SK-N-SH (cell line): ENCODE results near the gene IL18BP. TPM values are rescaled to one million over a fixed set of nuclear protein-coding genes. Genes with fewer than 3 reads are reported as not detected.

Experiments used
- CTCF ChIA-PET: fragments of 300-600, 350-600 bp; formaldehyde crosslinking; extraction: SDS; loops from one replicate; lab custom pipeline; 2021; lab: Yijun Ruan, JAX
- POLR2A ChIA-PET: fragments of 350-600 bp; sonication (Branson Sonifier 250); formaldehyde crosslinking; extraction: SDS; loops from one replicate; lab custom pipeline; 2020; ENCODE audit warnings: antibody characterized with exemption, inconsistent platforms; lab: Yijun Ruan, JAX
- DNase-seq: peaks from one replicate; pipeline ENCODE4 v3.0.0; 2012
- H2AFZ ChIP-seq: fragments of 200-600 bp; sonication (generic); 2 replicates; pipeline ENCODE4 v1.8.1; 2016; ENCODE audit warnings: antibody characterized with exemption, mild to moderate bottlenecking, low read depth
- H3F3A ChIP-seq: fragments of 200-600 bp; sonication (generic); replicated peaks from 2 replicates; pipeline ENCODE3; 2016; ENCODE audit warnings: antibody characterized with exemption, mild to moderate bottlenecking; ENCODE audit not compliant: insufficient read depth
- H3K27ac ChIP-seq, 2 experiments: fragments of 200-500 bp in 1 of 2; fragments of 200-600 bp in 1 of 2; sonication (Bioruptor generic) in 1 of 2; sonication (generic), shearing (Covaris generic) in 1 of 2; 2 replicates each; pipeline versions ENCODE4 v1.5.1 to v1.6.1; 2014 to 2016; ENCODE audit warnings: low read depth in 2 of 2, inconsistent platforms in 1 of 2, low read length in 1 of 2, mild to moderate bottlenecking in 1 of 2, mixed read lengths in 1 of 2
- H3K27me3 ChIP-seq: fragments of 200-600 bp; sonication (generic), shearing (Covaris generic); 2 replicates; pipeline ENCODE4 v1.6.1; 2016; ENCODE audit warnings: mixed run types; ENCODE audit not compliant: insufficient read depth
- H3K36me3 ChIP-seq, 2 experiments: fragments of 200-500 bp in 1 of 2; fragments of 200-600 bp in 1 of 2; sonication (Bioruptor generic) in 1 of 2; sonication (generic) in 1 of 2; replicated peaks in 1 of 2; 2 replicates each; pipeline versions ENCODE3 to v1.5.1; 2014 to 2016; ENCODE audit warnings: low read length in 1 of 2, mild to moderate bottlenecking in 1 of 2; ENCODE audit not compliant: insufficient read depth in 2 of 2, control insufficient read depth in 1 of 2
- H3K4me1 ChIP-seq, 2 experiments: fragments of 200-500 bp in 1 of 2; fragments of 200-600 bp in 1 of 2; sonication (Bioruptor generic) in 1 of 2; sonication (generic), shearing (Covaris generic) in 1 of 2; 2 replicates each; pipeline versions ENCODE4 v1.5.1 to v1.6.1; 2014 to 2016; ENCODE audit warnings: low read depth in 1 of 2, low read length in 1 of 2, mixed run types in 1 of 2; ENCODE audit not compliant: insufficient read depth in 2 of 2, control insufficient read depth in 1 of 2
- H3K4me2 ChIP-seq: fragments of 200-600 bp; sonication (generic), shearing (Covaris generic); 2 replicates; pipeline ENCODE4 v1.6.1; 2017; ENCODE audit warnings: mixed run types
- H3K4me3 ChIP-seq, 2 experiments: fragments of 200-500 bp in 1 of 2; fragments of 200-600 bp in 1 of 2; sonication (Bioruptor generic) in 1 of 2; sonication (generic), shearing (Covaris generic) in 1 of 2; 2 replicates each; pipeline versions ENCODE4 v1.5.1 to v1.8.1; 2014 to 2016; ENCODE audit warnings: low read depth in 2 of 2, inconsistent platforms in 1 of 2, low read length in 1 of 2, mild to moderate bottlenecking in 1 of 2, mixed read lengths in 1 of 2, moderate library complexity in 1 of 2
- H3K79me2 ChIP-seq: fragments of 200-600 bp; sonication (generic); 2 replicates; pipeline ENCODE4 v1.8.1; 2017; ENCODE audit warnings: mild to moderate bottlenecking; ENCODE audit not compliant: insufficient read depth
- H3K9ac ChIP-seq: fragments of 200-600 bp; sonication (generic); 2 replicates; pipeline ENCODE4 v1.6.1; 2017; ENCODE audit warnings: mixed run types
- H3K9me2 ChIP-seq: fragments of 200-600 bp; sonication (generic); 2 replicates; pipeline ENCODE4 v1.6.1; 2017; ENCODE audit warnings: mixed run types
- H3K9me3 ChIP-seq: fragments of 200-600 bp; sonication (generic); 2 replicates; pipeline ENCODE4 v1.6.1; 2017; ENCODE audit warnings: mixed run types, mild to moderate bottlenecking, moderate library complexity
- H4K20me1 ChIP-seq: fragments of 200-600 bp; sonication (generic); 2 replicates; pipeline ENCODE4 v1.6.1; 2017; ENCODE audit warnings: mild to moderate bottlenecking, mixed run types; ENCODE audit not compliant: insufficient read depth
- CHD2 ChIP-seq: fragments of 150-350 bp; IDR thresholded peaks from 2 replicates; pipeline ENCODE4 v1.6.1; 2018; ENCODE audit warnings: low read length; ENCODE audit not compliant: partially characterized antibody
- EP300 ChIP-seq, 2 experiments: IDR thresholded peaks; 2 replicates each; pipeline versions ENCODE4 v1.4.0 to v1.6.1; 2012; ENCODE audit warnings: borderline replicate concordance in 1 of 2, low read depth in 1 of 2, low read length in 1 of 2
- EZH2phosphoT487 ChIP-seq: fragments of 200-600 bp; sonication (generic); IDR thresholded peaks from 2 replicates; pipeline ENCODE4 v1.6.1; 2017; ENCODE audit warnings: low read depth, mixed run types, mild to moderate bottlenecking, antibody characterized with exemption, moderate library complexity, borderline replicate concordance
- MXI1 ChIP-seq: IDR thresholded peaks from 2 replicates; pipeline ENCODE4 v1.6.1; 2012; ENCODE audit warnings: mild to moderate bottlenecking, low read depth, low read length, improper control_type of control experiment
- RAD21 ChIP-seq: IDR thresholded peaks from 2 replicates; pipeline ENCODE4 v1.6.1; 2012; ENCODE audit warnings: mild to moderate bottlenecking, low read length
- RCOR1 ChIP-seq: fragments of 150-350 bp; IDR thresholded peaks from 2 replicates; pipeline ENCODE4 v1.6.1; 2017; ENCODE audit warnings: antibody characterized with exemption, low read length
- SMC3 ChIP-seq: IDR thresholded peaks from 2 replicates; pipeline ENCODE4 v1.6.1; 2012; ENCODE audit warnings: low read depth, low read length, improper control_type of control experiment
- TCF12 ChIP-seq: IDR thresholded peaks from 2 replicates; pipeline ENCODE4 v1.4.0; 2012
- WGBS: methylation state at CpG from one replicate; pipeline ENCODE4 v1.1.6; 2017; ENCODE audit warnings: low lambda C conversion rate; 5-methylcytosine and 5-hydroxymethylcytosine counted together
- polyA plus RNA-seq, 3 experiments: library from polyadenylated mRNA; depleted of rRNA; stranded (reverse); fragments of >200 nt; gene quantifications; 2 replicates each; pipeline ENCODE4 v1.2.3, GENCODE V29; 2012
- TF ChIP-seq, protein P1 (sequence below): fragments of 150-350 bp; IDR thresholded peaks from 2 replicates; pipeline ENCODE4 v1.6.1; 2017; ENCODE audit warnings: antibody characterized with exemption, low read length, low read depth, borderline replicate concordance
- TF ChIP-seq, protein P2 (sequence below): IDR thresholded peaks from 2 replicates; pipeline ENCODE4 v1.6.1; 2012; ENCODE audit warnings: mild to moderate bottlenecking, low read depth, low read length, moderate library complexity
- TF ChIP-seq, protein P3 (sequence below): fragments of 200-600 bp; sonication (generic); IDR thresholded peaks from 2 replicates; pipeline ENCODE4 v1.6.1; 2017; ENCODE audit warnings: antibody characterized with exemption, mild to moderate bottlenecking, moderate library complexity

The IL18BP gene
- polyA plus RNA-seq, 1 of the 3 experiments (the other 2 are of a cell fraction), result 5.0 TPM

DNA sequence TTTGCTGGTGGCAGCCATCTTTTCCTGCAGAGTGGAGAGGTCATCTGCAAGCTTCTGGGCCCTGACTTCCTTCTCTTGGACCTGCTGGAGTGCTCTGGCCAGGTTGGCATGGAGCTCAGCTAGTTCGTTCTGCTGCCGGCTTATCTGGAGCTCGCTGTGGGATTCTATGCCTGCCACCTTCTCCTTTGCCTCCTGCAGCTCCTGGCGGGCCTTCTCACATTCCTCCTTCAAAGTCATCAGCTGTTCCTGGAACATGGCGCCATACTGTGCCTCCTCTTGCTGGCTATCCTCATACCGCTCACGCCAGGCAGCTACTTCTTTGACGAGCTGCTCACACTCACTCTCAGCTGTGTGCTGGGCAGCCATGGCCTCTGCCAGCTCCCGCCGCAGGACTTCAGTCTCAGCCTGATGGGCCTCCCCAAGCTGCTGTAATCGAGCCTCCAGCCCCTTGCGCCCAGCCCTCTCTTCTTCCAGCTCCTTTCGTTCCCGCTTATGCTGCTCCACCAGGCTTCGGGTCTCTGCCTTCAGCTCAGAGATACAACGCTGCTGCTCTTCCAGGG is 16.1 kb downstream of the IL18BP start:
- H3K27me3 ChIP-seq, result no peaks in the 10 kb centered on the region
- H3K79me2 ChIP-seq, result peaks cover 2% of the 10 kb centered on the region; the same call in 1 of the 2 replicates
- peaks cover 48 to 100% of the 10 kb centered on the region in 2 experiments for H3K36me3 ChIP-seq
- peaks cover 36% of the 10 kb centered on the region; the same call in 1 of the 2 replicates for H4K20me1 ChIP-seq
- TF ChIP-seq CHD2 (no peak), MXI1 (no peak), RCOR1 (no peak), RAD21 (no peak), EP300 (IDR thresholded peaks at IDR 0.05; ENCODE audit: borderline replicate concordance in 1 of 2, low read depth in 1 of 2, low read length in 1 of 2) (no peak), TCF12 (no peak)
- TF ChIP-seq, protein P1, sequence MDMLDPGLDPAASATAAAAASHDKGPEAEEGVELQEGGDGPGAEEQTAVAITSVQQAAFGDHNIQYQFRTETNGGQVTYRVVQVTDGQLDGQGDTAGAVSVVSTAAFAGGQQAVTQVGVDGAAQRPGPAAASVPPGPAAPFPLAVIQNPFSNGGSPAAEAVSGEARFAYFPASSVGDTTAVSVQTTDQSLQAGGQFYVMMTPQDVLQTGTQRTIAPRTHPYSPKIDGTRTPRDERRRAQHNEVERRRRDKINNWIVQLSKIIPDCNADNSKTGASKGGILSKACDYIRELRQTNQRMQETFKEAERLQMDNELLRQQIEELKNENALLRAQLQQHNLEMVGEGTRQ, result no peak
- TF ChIP-seq, protein P2, sequence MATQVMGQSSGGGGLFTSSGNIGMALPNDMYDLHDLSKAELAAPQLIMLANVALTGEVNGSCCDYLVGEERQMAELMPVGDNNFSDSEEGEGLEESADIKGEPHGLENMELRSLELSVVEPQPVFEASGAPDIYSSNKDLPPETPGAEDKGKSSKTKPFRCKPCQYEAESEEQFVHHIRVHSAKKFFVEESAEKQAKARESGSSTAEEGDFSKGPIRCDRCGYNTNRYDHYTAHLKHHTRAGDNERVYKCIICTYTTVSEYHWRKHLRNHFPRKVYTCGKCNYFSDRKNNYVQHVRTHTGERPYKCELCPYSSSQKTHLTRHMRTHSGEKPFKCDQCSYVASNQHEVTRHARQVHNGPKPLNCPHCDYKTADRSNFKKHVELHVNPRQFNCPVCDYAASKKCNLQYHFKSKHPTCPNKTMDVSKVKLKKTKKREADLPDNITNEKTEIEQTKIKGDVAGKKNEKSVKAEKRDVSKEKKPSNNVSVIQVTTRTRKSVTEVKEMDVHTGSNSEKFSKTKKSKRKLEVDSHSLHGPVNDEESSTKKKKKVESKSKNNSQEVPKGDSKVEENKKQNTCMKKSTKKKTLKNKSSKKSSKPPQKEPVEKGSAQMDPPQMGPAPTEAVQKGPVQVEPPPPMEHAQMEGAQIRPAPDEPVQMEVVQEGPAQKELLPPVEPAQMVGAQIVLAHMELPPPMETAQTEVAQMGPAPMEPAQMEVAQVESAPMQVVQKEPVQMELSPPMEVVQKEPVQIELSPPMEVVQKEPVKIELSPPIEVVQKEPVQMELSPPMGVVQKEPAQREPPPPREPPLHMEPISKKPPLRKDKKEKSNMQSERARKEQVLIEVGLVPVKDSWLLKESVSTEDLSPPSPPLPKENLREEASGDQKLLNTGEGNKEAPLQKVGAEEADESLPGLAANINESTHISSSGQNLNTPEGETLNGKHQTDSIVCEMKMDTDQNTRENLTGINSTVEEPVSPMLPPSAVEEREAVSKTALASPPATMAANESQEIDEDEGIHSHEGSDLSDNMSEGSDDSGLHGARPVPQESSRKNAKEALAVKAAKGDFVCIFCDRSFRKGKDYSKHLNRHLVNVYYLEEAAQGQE, result no peak
- H3K4me3 ChIP-seq, result no peak overlapping the region
- no peak overlapping the region for H2AFZ ChIP-seq
- DNase-seq, result no peak
- H3F3A ChIP-seq, result peaks cover 9% of the 10 kb centered on the region
- 98% methylated on average over 16 of the region's 16 CpGs for WGBS
- H3K9ac ChIP-seq, result no peak overlapping the region
- POLR2A ChIA-PET, result interaction anchor here (0.6 to 2.3 kb wide), 5 partner anchors 9 to 52 kb away, joined by 3 to 6 read pairs (median 4); no protein-coding TSS in a partner anchor
- no peak overlapping the region for H3K27ac ChIP-seq
- H3K9me3 ChIP-seq, result no peaks in the 10 kb centered on the region
- H3K4me1 ChIP-seq, result no peaks in the 10 kb centered on the region; a peak in 1 of 4 replicates
- CTCF ChIA-PET, result interaction anchor here (0.6 to 21.4 kb wide), 12 partner anchors 9 to 419 kb away, joined by 3 to 416 read pairs (median 4); partner anchors contain the start of gene LAMTOR1
- H3K9me2 ChIP-seq, result no peaks in the 10 kb centered on the region
- no peak overlapping the region for H3K4me2 ChIP-seq

DNA sequence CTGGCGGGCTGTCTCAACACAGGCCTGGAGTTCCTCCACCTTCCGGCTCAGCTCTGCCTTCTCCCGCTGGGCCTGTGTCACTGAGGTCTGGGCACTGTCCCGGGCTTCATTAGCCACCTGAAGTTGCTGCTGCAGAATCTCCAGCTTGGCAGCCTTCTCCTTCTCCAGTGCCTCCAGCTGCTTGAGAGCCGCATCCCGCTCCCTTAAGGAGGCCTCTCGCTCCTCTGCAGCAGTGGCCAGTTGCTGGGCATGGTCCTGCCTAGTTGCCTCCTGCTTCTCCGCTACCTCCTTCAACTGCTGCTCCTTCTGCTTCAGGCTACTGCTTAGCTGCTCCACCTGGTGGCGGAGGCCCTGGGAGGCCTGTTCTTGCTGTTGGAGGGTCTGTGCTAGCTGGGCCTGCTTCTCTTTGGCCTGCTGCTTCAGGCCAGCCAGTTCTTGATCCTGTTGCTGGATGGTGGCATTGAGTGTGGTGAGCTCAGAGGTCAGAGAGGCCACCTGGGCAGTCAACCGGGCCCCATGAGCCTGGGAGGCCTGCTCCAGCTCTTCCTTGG is 16.9 kb downstream of the IL18BP start:
- Histone ChIP-seq H3K27me3 (no peaks in the 10 kb centered on the region), H3K4me2 (no peak overlapping the region), H3F3A (peaks cover 2% of the 10 kb centered on the region), H3K36me3 (peaks cover 48 to 97% of the 10 kb centered on the region in 2 experiments), H3K4me1 (no peaks in the 10 kb centered on the region; a peak in 1 of 4 replicates), H3K9ac (no peak overlapping the region), H3K9me3 (no peaks in the 10 kb centered on the region), H3K9me2 (no peaks in the 10 kb centered on the region), H3K27ac (no peak overlapping the region; a peak in 1 of 4 replicates), H3K79me2 (peaks cover 2% of the 10 kb centered on the region; the same call in 1 of the 2 replicates), H4K20me1 (peaks cover 28% of the 10 kb centered on the region; the same call in 1 of the 2 replicates), H2AFZ (no peak overlapping the region), H3K4me3 (no peak overlapping the region)
- CTCF ChIA-PET, result interaction anchor here (0.5 to 21.4 kb wide), 15 partner anchors 9 to 418 kb away, joined by 3 to 416 read pairs (median 3); partner anchors contain the start of gene LAMTOR1
- DNase-seq, result no peak
- 92% methylated on average over 7 of the region's 10 CpGs for WGBS
- POLR2A ChIA-PET, result interaction anchor here (0.8 to 1.7 kb wide), 3 partner anchors 9 to 25 kb away, joined by 3 to 4 read pairs (median 4); no protein-coding TSS in a partner anchor
- TF ChIP-seq RAD21, result peak; percentile 19; the same call in 1 of the 2 replicates
- TF ChIP-seq, protein P3, sequence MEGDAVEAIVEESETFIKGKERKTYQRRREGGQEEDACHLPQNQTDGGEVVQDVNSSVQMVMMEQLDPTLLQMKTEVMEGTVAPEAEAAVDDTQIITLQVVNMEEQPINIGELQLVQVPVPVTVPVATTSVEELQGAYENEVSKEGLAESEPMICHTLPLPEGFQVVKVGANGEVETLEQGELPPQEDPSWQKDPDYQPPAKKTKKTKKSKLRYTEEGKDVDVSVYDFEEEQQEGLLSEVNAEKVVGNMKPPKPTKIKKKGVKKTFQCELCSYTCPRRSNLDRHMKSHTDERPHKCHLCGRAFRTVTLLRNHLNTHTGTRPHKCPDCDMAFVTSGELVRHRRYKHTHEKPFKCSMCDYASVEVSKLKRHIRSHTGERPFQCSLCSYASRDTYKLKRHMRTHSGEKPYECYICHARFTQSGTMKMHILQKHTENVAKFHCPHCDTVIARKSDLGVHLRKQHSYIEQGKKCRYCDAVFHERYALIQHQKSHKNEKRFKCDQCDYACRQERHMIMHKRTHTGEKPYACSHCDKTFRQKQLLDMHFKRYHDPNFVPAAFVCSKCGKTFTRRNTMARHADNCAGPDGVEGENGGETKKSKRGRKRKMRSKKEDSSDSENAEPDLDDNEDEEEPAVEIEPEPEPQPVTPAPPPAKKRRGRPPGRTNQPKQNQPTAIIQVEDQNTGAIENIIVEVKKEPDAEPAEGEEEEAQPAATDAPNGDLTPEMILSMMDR, result peak; percentile 39; the same call in 1 of the 2 replicates
- TF ChIP-seq SMC3, result peak; percentile 33; the same call in 1 of the 2 replicates
- no peak for TF ChIP-seq EZH2phosphoT487
